H1 (cell line): ENCODE results near the gene UBE2D2.

Experiments used
- BCL11A ChIP-seq, 2 experiments: IDR thresholded peaks; one replicate each; pipeline ENCODE4 v1.6.1; 2011; ENCODE audit warnings: low read depth in 2 of 2, low read length in 2 of 2, mild to moderate bottlenecking in 2 of 2
- BRCA1 ChIP-seq: IDR thresholded peaks from 2 replicates; pipeline ENCODE4 v1.6.1; 2012; ENCODE audit warnings: low read depth, low read length, improper control_type of control experiment
- CBX5 ChIP-seq: fragments of 300-800, 300-1000 bp; sonication (generic); IDR thresholded peaks from 2 replicates; pipeline ENCODE4 v1.7.1; 2016; ENCODE audit warnings: antibody characterized with exemption, low read length, low read depth
- CREB1 ChIP-seq: IDR thresholded peaks from 2 replicates; pipeline ENCODE4 v1.6.1; 2012; ENCODE audit warnings: inconsistent platforms
- CTCF ChIP-seq, 3 experiments: IDR thresholded peaks; 1 replicate in 2 of 3; 2 replicates in 1 of 3; pipeline versions ENCODE4 v1.5.1 to v1.6.1; 2011; ENCODE audit warnings: low read length in 3 of 3, mild to moderate bottlenecking in 3 of 3, inconsistent platforms in 2 of 3, low read depth in 1 of 3, moderate library complexity in 1 of 3; ENCODE audit not compliant: insufficient read depth in 1 of 3; ENCODE audit errors: control extremely low read depth in 1 of 3
- EGR1 ChIP-seq: IDR thresholded peaks from 2 replicates; pipeline ENCODE4 v1.6.1; 2011; ENCODE audit warnings: low read depth, low read length, borderline replicate concordance
- EP300 ChIP-seq, 2 experiments: IDR thresholded peaks; 1 replicate in 1 of 2; 2 replicates in 1 of 2; pipeline ENCODE4 v1.6.1; 2011 to 2012; ENCODE audit warnings: low read depth in 2 of 2, low read length in 2 of 2, mild to moderate bottlenecking in 2 of 2, borderline replicate concordance in 1 of 2, inconsistent platforms in 1 of 2, moderate library complexity in 1 of 2
- EZH2 ChIP-seq: fragments of 200-600 bp; sonication (generic); IDR thresholded peaks from 2 replicates; pipeline ENCODE4 v1.7.1; 2012; ENCODE audit warnings: low read depth, mild to moderate bottlenecking, moderate library complexity, low read length, inconsistent platforms; ENCODE audit not compliant: severe bottlenecking
- POLR2A ChIP-seq, 2 experiments: IDR thresholded peaks; 1 replicate in 1 of 2; 2 replicates in 1 of 2; pipeline ENCODE4 v1.6.1; 2011; ENCODE audit warnings: low read depth in 2 of 2, low read length in 2 of 2, mild to moderate bottlenecking in 2 of 2; ENCODE audit errors: control extremely low read depth in 1 of 2
- RFX5 ChIP-seq: IDR thresholded peaks from 2 replicates; pipeline ENCODE4 v1.6.1; 2011; ENCODE audit warnings: low read depth, low read length, improper control_type of control experiment, borderline replicate concordance
- SUZ12 ChIP-seq: fragments of 200-600 bp; sonication (generic); IDR thresholded peaks from 2 replicates; pipeline ENCODE4 v1.6.1; 2012; ENCODE audit warnings: mild to moderate bottlenecking, inconsistent platforms, low read length, moderate library complexity, mixed read lengths
- TAF1 ChIP-seq: IDR thresholded peaks from 2 replicates; pipeline ENCODE4 v1.6.1; 2011; ENCODE audit warnings: mild to moderate bottlenecking, low read depth, low read length
- TAF7 ChIP-seq: optimal IDR thresholded peaks from 2 replicates; pipeline ENCODE3; 2011; ENCODE audit warnings: low read depth, mild to moderate bottlenecking, inconsistent platforms, low read length, moderate library complexity, borderline replicate concordance
- ZNF274 ChIP-seq: IDR thresholded peaks from 2 replicates; pipeline ENCODE4 v1.7.0; 2012; ENCODE audit warnings: low read length, borderline replicate concordance; ENCODE audit errors: extremely low read depth

GRCh38 chr5:139644646-139645429 lies 83.7 kb downstream of the UBE2D2 start:
- no peak for TF ChIP-seq POLR2A (IDR thresholded peaks at IDR 0.05; ENCODE audit: control extremely low read depth in 1 of 2, low read depth in 2 of 2, low read length in 2 of 2)
- no peak for TF ChIP-seq RFX5
- no peak for TF ChIP-seq SUZ12
- no peak for TF ChIP-seq CTCF (IDR thresholded peaks at IDR 0.05; ENCODE audit: control extremely low read depth in 1 of 3, insufficient read depth in 1 of 3, low read depth in 1 of 3, low read length in 3 of 3)
- no peak for TF ChIP-seq ZNF274
- no peak for TF ChIP-seq BRCA1
- TF ChIP-seq EP300 (IDR thresholded peaks at IDR 0.05; ENCODE audit: borderline replicate concordance in 1 of 2, low read depth in 2 of 2, low read length in 2 of 2): no peak
- no peak for TF ChIP-seq TAF7
- TF ChIP-seq BCL11A (IDR thresholded peaks at IDR 0.05; ENCODE audit: low read depth in 2 of 2, low read length in 2 of 2): no peak
- no peak for TF ChIP-seq EZH2
- no peak for TF ChIP-seq CREB1
- TF ChIP-seq CBX5: no peak
- no peak for TF ChIP-seq TAF1
- TF ChIP-seq EGR1: no peak
